Stomach (tissue), 9 donors: ENCODE data around the gene ARL14. TPM values are rescaled to one million over a fixed set of nuclear protein-coding genes. Genes with fewer than 3 reads are reported as not detected.

Experiments
- DNase-seq, 2 donors: peaks; one replicate each; pipeline versions ENCODE4 v3.0.0 to v3.0.0-alpha.2; 2013 to 2019
- H3K27ac ChIP-seq, 5 donors: fragments of 200-600 bp in 4 of 5; sonication (generic) in 4 of 5; one replicate each; pipeline ENCODE4 v1.5.1; 2013 to 2019; ENCODE audit warnings: mild to moderate bottlenecking in 1 of 5, moderate library complexity in 1 of 5
- H3K27me3 ChIP-seq, 3 donors: fragments of 200-600 bp; sonication (generic); one replicate each; pipeline ENCODE4 v1.5.1; 2017 to 2019; ENCODE audit warnings: mixed run types in 1 of 3
- H3K36me3 ChIP-seq, 4 donors: fragments of 200-600 bp; sonication (generic); 1 replicate in 3 of 4; 2 replicates in 1 of 4; pipeline ENCODE4 v1.5.1; 2016 to 2019
- H3K4me1 ChIP-seq, 4 donors: fragments of 200-600 bp; sonication (generic); one replicate each; pipeline ENCODE4 v1.5.1; 2016 to 2019
- H3K4me3 ChIP-seq, 4 donors: fragments of 200-600 bp; sonication (generic) in 3 of 4; one replicate each; pipeline ENCODE4 v1.5.1; 2016 to 2019; ENCODE audit warnings: mild to moderate bottlenecking in 1 of 4
- H3K9me3 ChIP-seq, 4 donors: fragments of 200-600 bp; sonication (generic); one replicate each; pipeline ENCODE4 v1.5.1; 2016 to 2019
- CTCF ChIP-seq, 7 experiments: fragments of 450-650 bp in 4 of 7; fragments of 200-600 bp in 3 of 7; sonication (generic) in 3 of 7; IDR thresholded peaks; one replicate each; pipeline ENCODE4 v1.5.1; 2016 to 2019; ENCODE audit warnings: antibody characterized with exemption in 7 of 7, control low read depth in 2 of 7, mild to moderate bottlenecking in 1 of 7
- EP300 ChIP-seq: sonication (generic); formaldehyde crosslinking; IDR thresholded peaks from one replicate; pipeline ENCODE4 v1.6.1; 2017; ENCODE audit warnings: antibody characterized with exemption
- POLR2A ChIP-seq, 4 donors: fragments of 450-650 bp; IDR thresholded peaks; one replicate each; pipeline ENCODE4 v1.6.1; 2016; ENCODE audit warnings: antibody characterized with exemption in 4 of 4, control low read depth in 2 of 4, mild to moderate bottlenecking in 1 of 4, moderate library complexity in 1 of 4
- POLR2AphosphoS5 ChIP-seq, 3 donors: sonication (generic); formaldehyde crosslinking; IDR thresholded peaks; one replicate each; pipeline ENCODE4 v1.6.1; 2016; ENCODE audit warnings: antibody characterized with exemption in 3 of 3
- WGBS, 5 donors: extraction: QIAGEN DNeasy Blood & Tissue Kit in 3 of 5; methylation state at CpG; one replicate each; pipeline versions ENCODE4 v1.1.5 to v1.1.7; 2013 to 2018; 5-methylcytosine and 5-hydroxymethylcytosine counted together
- intact Hi-C: fragments of 100-400 bp; cut with DNase I; formaldehyde crosslinking; loops from one replicate; pipeline ENCODE4 v1.15.1; 2023; ENCODE audit warnings: low total_unique reads
- polyA plus RNA-seq, 3 donors: library from polyadenylated mRNA; stranded (reverse); fragments of 200-250 nt; gene quantifications; one replicate each; pipeline ENCODE4 v1.2.3, GENCODE V29; 2013
- total RNA-seq, 5 donors: library from RNA; depleted of rRNA; stranded (reverse); fragments of >200 nt; gene quantifications; one replicate each; pipeline versions ENCODE4 v1.1.0 to v1.2.3, GENCODE V29; 2014 to 2016
- donor health status: healthy with polysubstance abuse.
- donor health status: Bipolar disorder and iron deficiency.
- donor health status: healthy.

ARL14 gene
- total and polyA plus RNA-seq, 8 donors = 4.3 to 181 (median 23.4) TPM

GRCh38 chr3:160685144-160685766 lies 8.3 kb downstream of the ARL14 start:
- 83 to 93% (median 86%) methylated on average over 1 of the region's 1 CpG for WGBS, 5 donors
- Histone ChIP-seq H3K27ac (no peak overlapping the region), H3K27me3 (no peaks in the 10 kb centered on the region)

DNA sequence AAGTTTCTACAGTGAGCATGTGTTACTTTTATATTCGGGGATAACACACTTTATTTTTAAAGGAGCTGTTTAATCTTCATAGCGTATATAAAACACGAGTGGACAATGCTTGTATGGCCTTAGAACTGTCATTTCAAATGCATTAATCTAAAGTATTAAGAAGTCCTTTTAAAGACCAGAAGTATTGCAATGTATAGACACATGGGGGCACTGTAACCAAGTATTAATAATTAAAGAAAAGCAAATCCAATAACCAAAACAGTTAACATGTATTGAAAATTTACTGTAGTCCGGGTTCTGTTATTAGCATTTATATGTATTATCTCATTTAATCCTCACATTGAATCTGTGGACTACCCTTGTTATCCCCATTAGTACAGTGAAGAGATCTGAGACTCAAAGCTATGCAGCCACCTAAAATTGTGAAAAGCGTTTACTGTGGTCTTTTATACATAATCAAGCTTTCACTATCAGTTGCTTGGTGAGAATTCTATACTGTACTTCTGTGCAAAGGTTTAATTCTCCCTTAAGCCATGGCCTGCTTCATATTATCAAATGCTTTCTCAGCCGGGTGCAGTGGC lies 10.1 kb downstream of the ARL14 start:
- Histone ChIP-seq H3K9me3 (no peaks in the 10 kb centered on the region), H3K4me3 (no peak overlapping the region), H3K36me3 (no peaks in the 10 kb centered on the region), H3K27me3 (no peaks in the 10 kb centered on the region), H3K4me1 (no peaks in the 10 kb centered on the region), H3K27ac (no peak overlapping the region)
- 49 to 67% (median 51%) methylated on average over 6 of the region's 6 CpGs for WGBS, 5 donors
- intact Hi-C loops = no loop called here
- DNase-seq = peak in 1 of 2 donors; percentile 28
- TF ChIP-seq EP300 (no peak), POLR2A (IDR thresholded peaks at IDR 0.05) (no peak), CTCF (IDR thresholded peaks at IDR 0.05) (peak in 1 of 7 experiments; percentile 22)

More at GRCh38 chr3:160685144-160685766, 8.3 kb downstream of the ARL14 start:
- H3K4me3 ChIP-seq = no peak overlapping the region
- TF ChIP-seq EP300 = no peak
- TF ChIP-seq POLR2AphosphoS5 (IDR thresholded peaks at IDR 0.05) = no peak
- peak in 3 of 7 experiments; percentile 25 to 42 (median 39) for TF ChIP-seq CTCF (IDR thresholded peaks at IDR 0.05)
- TF ChIP-seq POLR2A (IDR thresholded peaks at IDR 0.05) = no peak
- intact Hi-C loops = no loop called here
- no peaks in the 10 kb centered on the region for H3K4me1 ChIP-seq
- no peaks in the 10 kb centered on the region for H3K9me3 ChIP-seq
- DNase-seq = no peak
- H3K36me3 ChIP-seq = no peaks in the 10 kb centered on the region

GRCh38 chr3:160691151-160691550 lies 14.2 kb downstream of the ARL14 start:
- no peak overlapping the region for H3K27ac ChIP-seq
- no peak for DNase-seq
- H3K9me3 ChIP-seq = no peaks in the 10 kb centered on the region
- intact Hi-C loops = no loop called here
- no peaks in the 10 kb centered on the region for H3K36me3 ChIP-seq
- no peaks in the 10 kb centered on the region for H3K4me1 ChIP-seq
- 86 to 93% (median 90%) methylated on average over 1 of the region's 1 CpG for WGBS, 5 donors
- TF ChIP-seq POLR2A (IDR thresholded peaks at IDR 0.05) = no peak
- TF ChIP-seq POLR2AphosphoS5 (IDR thresholded peaks at IDR 0.05) = no peak
- no peak for TF ChIP-seq EP300
- no peak for TF ChIP-seq CTCF (IDR thresholded peaks at IDR 0.05)
- no peak overlapping the region for H3K4me3 ChIP-seq
- no peaks in the 10 kb centered on the region for H3K27me3 ChIP-seq

GRCh38 chr3:160691962-160692361 lies 15.0 kb downstream of the ARL14 start:
- no peaks in the 10 kb centered on the region for H3K27me3 ChIP-seq
- DNase-seq = no peak
- H3K27ac ChIP-seq = no peak overlapping the region
- H3K9me3 ChIP-seq = no peaks in the 10 kb centered on the region
- H3K4me1 ChIP-seq = no peaks in the 10 kb centered on the region
- H3K4me3 ChIP-seq = no peak overlapping the region
- no peaks in the 10 kb centered on the region for H3K36me3 ChIP-seq
- intact Hi-C loops = no loop called here
- 93 to 97% (median 97%) methylated on average over 4 of the region's 4 CpGs for WGBS, 5 donors
- TF ChIP-seq POLR2A (IDR thresholded peaks at IDR 0.05) (no peak), EP300 (no peak), POLR2AphosphoS5 (IDR thresholded peaks at IDR 0.05) (no peak), CTCF (IDR thresholded peaks at IDR 0.05) (no peak)
